ENCODE results near the gene APOBEC3B. TPM values are rescaled to one million over a fixed set of nuclear protein-coding genes. Genes with fewer than 3 reads are reported as not detected.
A peak's percentile ranks its signal among the peaks of the same experiment; 100 is the strongest.

The APOBEC3B gene
- total and polyA plus RNA-seq, 9 of the 15 experiments (the other 6 are each of a cell fraction or from before 2014, with no cell fraction given), result 5.9 to 166 (median 43.2) TPM

GRCh38 chr22:39013942-39014722 is 32.0 kb downstream of the APOBEC3B start, which contains the start of gene APOBEC3C (continued):
- TF ChIP-seq GTF3C2 (IDR thresholded peaks at IDR 0.05; ENCODE audit: borderline replicate concordance, extremely low read depth, insufficient read length) (no peak), ZNF263 (CRISPR knock-in tag; IDR thresholded peaks at IDR 0.05; ENCODE audit: borderline replicate concordance) (peak; percentile 43; the same call in 1 of the 2 replicates), KDM5B (IDR thresholded peaks at IDR 0.05; ENCODE audit: insufficient replicate concordance, low read depth, low read length) (peak; percentile 87), ZBTB5 (IDR thresholded peaks at IDR 0.05) (no peak), ZFPM2 (CRISPR knock-in tag; IDR thresholded peaks at IDR 0.05) (no peak), ATF2 (CRISPR knock-in tag; IDR thresholded peaks at IDR 0.05) (no peak), CHAMP1 (IDR thresholded peaks at IDR 0.05) (no peak), GTF2A2 (tag; IDR thresholded peaks at IDR 0.05) (no peak), CXXC5 (CRISPR knock-in tag; IDR thresholded peaks at IDR 0.05) (peak; percentile 55), KLF13 (tag; IDR thresholded peaks at IDR 0.05; ENCODE audit: borderline replicate concordance, low read depth) (no peak), CLOCK (CRISPR knock-in tag; IDR thresholded peaks at IDR 0.05; ENCODE audit: borderline replicate concordance) (no peak), E2F3 (CRISPR knock-in tag; IDR thresholded peaks at IDR 0.05) (no peak), ELF4 (CRISPR knock-in tag; IDR thresholded peaks at IDR 0.05) (no peak), PCBP2 (IDR thresholded peaks at IDR 0.05; ENCODE audit: low read depth, low read length, poor library complexity, severe bottlenecking) (no peak)

Measured in K562 (cell line).